HL-60 (cell line): ENCODE results near the gene PTPRG.

Experiments used
- GABPA ChIP-seq: IDR thresholded peaks from 2 replicates; pipeline ENCODE4 v1.6.1; 2012; ENCODE audit warnings: low read depth
- POLR2AphosphoS5 ChIP-seq: IDR thresholded peaks from 2 replicates; pipeline ENCODE4 v1.6.1; 2012; ENCODE audit warnings: low read depth
- REST ChIP-seq: IDR thresholded peaks from 2 replicates; pipeline ENCODE4 v1.6.1; 2012; ENCODE audit warnings: low read depth; ENCODE audit not compliant: insufficient replicate concordance
- SPI1 ChIP-seq: IDR thresholded peaks from 2 replicates; pipeline ENCODE4 v1.6.1; 2012; ENCODE audit warnings: low read depth, mild to moderate bottlenecking, borderline replicate concordance
- TF ChIP-seq, protein P1 (sequence below): IDR thresholded peaks from one replicate; pipeline ENCODE4 v1.5.1; 2011; ENCODE audit warnings: low read length, control low read depth, inconsistent platforms; ENCODE audit not compliant: insufficient read depth

DNA sequence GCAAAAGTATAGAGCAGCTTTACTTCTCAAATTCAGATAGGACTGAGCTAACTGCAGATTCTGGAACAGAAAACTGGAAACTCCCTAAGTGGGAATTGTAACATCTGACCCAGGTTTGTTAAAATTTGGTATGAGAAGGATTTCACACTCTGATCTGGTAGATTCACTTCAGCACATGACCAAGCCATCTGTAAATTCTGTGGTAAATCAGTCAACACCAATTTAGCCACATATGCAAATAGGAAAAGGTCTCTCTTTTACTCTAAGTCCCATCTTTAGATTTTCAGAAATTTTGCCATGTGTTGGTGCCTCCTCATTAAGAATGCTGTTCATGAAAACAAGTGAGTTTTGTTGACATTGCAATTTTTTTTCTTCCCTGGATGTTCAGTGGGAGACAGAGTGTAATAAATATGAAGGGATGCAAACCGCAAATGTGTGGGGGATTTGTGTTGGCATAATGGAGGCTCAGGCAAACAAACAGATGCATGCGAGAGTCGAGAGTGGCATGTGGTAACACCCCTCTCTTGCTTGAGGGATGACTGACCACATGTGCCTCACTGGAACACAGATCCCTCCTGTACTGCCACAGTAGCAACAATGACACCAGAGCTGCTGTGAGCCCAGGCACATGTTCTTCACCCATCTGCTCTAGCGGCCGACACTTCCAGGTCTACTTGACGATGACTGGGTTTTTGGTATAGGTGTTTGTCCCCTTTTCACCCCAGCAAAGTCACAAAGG lies 665.4 kb downstream of the PTPRG start:
- TF ChIP-seq, protein P1, sequence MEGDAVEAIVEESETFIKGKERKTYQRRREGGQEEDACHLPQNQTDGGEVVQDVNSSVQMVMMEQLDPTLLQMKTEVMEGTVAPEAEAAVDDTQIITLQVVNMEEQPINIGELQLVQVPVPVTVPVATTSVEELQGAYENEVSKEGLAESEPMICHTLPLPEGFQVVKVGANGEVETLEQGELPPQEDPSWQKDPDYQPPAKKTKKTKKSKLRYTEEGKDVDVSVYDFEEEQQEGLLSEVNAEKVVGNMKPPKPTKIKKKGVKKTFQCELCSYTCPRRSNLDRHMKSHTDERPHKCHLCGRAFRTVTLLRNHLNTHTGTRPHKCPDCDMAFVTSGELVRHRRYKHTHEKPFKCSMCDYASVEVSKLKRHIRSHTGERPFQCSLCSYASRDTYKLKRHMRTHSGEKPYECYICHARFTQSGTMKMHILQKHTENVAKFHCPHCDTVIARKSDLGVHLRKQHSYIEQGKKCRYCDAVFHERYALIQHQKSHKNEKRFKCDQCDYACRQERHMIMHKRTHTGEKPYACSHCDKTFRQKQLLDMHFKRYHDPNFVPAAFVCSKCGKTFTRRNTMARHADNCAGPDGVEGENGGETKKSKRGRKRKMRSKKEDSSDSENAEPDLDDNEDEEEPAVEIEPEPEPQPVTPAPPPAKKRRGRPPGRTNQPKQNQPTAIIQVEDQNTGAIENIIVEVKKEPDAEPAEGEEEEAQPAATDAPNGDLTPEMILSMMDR = no peak
- TF ChIP-seq REST = no peak
- TF ChIP-seq POLR2AphosphoS5 = no peak
- no peak for TF ChIP-seq GABPA
- TF ChIP-seq SPI1 = no peak
